CD4-positive, alpha-beta T cell treated with Interleukin-15 for 4 hours (primary cell): ENCODE results near the gene CDH23.
A peak's percentile ranks its signal among the peaks of the same experiment; 100 is the strongest.

Source experiments
- DNase-seq: peaks from one replicate; pipeline ENCODE4 v3.0.0-alpha.2; 2020; ENCODE audit warnings: low spot score

CDH23 gene

DNA sequence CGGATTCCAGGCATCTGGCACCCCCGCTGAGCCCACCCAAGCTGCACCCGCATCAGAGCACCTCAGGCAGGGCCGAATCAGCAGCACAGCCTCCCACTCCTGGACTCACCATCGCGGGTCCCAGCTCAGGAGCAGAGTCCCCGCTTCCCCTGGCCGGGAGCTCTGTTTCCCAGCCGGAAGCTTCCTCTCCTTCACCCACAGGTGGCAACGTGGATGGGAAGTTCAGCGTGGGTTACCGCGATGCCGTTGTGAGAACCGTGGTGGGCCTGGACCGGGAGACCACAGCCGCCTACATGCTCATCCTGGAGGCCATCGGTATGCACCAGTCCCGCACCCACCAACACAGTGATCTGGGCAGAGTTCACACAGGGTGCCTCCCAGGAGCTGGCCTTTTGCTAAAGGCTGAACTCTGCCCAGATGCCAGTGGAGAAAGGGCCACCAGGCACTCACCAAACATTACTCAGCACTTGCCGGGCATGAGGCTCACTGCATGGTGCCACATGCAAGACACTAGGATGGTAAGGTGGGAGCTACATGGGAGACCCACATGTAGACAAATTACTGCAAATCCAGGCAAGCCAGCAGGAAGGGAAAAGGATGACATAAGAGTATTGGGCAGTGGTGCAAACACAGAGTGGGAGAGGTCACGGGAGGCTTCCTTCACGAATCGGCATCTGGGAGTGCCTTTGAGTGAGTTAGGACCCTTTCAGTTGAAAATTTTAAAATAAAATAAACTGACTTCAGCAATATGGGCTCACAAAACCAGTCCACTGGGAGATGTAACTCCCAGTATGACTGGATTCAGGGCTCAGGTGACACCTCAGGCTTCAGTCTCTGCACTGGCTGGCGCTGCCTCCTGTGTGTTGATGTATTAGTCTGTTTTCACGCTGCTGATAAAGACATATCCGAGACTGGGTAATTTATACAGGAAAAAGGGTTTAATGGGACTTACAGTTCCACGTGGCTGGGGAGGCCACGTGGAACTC, 312.5 kb downstream of the CDH23 start:
- DNase-seq, result no peak

DNA sequence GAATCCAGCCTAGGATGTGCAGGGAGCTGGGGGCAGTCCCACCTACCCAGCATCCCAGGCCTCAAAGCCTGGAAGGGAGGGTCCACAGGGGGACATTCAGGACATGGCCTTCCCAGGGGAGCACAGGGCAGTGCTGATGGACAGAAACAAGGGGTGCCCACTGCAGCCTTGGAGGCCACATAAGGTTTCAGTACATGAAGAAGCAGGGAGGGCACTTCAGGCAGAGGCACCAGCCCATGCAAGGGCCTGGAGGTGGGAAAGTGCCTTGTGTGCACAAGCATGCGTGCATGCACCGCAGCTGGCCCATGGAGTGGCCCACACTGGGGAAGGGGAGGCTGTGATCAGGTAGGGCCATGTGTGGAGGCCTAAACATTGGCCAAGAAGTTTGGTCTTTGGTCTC, 313.8 kb downstream of the CDH23 start:
- no peak for DNase-seq

- no peak for DNase-seq
Measured at GRCh38 chr10:71711052-71711623, 314.4 kb downstream of the CDH23 start.

- no peak for DNase-seq
Measured at GRCh38 chr10:71712170-71712569, 315.4 kb downstream of the CDH23 start.

GRCh38 chr10:71712572-71713134, 315.9 kb downstream of the CDH23 start:
- DNase-seq, result peak; percentile 60

DNA sequence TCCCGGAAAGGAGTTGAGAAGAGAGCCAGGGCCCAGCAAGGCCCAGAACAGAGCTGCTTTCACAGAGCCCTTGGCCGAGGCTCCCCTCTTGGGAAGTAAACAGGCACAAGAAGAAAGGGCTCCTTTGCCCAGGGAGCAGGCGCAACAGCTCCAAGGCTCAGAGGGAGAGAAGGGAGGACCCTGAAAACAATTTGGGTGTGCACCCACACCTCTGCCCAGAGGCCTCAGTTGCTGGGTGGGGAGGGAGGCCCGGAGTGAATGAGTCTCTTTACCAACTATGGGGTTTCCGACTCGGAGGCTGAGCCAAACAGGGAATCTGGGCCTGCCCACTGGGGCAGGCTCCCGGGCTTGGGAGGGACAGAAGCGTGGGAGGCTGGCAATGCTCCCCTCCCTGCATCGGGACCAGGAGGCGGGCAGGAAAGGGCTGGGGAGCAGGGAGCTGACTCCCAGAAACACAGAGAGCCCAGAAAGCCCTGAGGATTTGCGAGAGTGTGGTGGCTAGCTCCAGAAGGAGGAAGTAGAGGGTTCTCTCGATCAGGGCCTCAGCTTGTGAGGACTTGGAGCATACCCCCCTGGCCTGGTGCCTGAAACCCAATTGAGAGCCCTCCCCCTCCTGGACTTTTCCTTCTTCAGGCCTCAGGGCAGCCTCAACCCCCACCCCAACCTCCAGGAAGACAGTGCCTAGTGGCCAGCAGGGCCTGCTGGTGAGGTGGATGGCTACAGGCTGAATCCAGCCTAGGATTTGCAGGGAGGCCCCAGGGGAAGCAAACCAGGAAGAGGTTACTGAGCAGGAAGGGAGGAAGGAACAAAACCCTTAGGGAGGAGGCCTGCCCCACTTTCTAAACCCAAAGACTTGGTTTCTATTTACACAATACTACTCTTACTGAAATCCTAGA, 316.7 kb downstream of the CDH23 start:
- peak; percentile 52 for DNase-seq

- no peak for DNase-seq
Measured at GRCh38 chr10:71714031-71714410, 317.3 kb downstream of the CDH23 start.

DNA sequence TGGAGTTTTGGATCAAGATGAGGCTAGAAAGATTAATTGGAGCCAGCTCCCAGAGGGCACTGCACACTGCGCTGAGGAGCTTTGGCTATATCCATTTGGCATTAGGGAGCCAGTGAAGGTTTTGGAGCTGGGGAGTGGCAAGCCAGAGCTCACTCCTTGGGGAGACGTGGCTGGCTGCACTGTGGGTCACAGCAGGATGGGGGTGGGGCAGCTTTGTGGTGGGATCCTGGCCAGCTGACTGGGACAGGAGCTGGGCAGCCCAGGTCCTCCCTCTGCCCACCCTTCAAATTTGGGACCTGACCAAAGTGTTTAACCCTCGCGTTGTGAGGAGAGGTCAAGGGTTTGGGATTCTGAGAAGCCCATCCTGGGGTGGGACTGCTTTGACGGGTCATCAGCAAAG, 317.9 kb downstream of the CDH23 start:
- DNase-seq, result no peak

DNA sequence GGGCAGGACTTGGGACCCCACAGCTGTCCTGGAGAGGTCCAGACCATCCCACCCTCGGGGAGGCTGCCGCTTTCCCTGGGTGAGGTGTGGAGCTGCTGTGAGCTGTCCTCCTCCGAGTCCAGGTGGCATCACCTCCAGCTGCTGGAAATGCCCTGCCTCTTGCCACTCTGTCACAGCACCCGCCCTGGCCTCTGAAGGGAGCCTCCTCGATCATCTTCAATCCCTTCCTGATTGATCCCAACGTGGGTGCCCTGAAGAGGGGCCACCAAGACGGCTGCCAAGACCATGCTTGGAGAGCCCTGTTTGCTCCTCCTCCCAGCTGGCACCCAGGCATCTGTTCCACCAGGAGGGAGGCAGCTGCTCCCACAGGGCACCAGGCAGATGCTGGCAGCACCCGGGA, 318.3 kb downstream of the CDH23 start:
- no peak for DNase-seq

DNA sequence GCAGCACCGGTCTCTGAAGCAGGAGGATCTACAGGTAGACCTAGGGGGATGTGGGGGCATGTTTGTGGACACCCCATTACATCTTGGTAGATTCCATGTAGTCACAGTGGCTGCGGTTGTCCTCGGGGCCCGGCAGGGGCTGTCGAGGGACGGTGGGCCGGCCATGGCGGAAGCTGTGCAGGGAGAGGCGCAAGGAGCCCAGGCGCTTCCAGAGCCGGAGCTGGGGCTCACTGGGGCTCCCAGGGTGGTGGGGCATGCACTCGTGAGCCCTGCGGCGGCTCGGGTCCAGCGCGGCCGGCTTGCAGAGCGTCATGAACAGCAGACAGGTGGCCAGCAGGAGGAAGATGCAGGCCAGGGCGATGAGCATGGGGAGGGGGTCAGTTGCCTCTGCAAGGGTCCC, 319.1 kb downstream of the CDH23 start:
- no peak for DNase-seq

DNA sequence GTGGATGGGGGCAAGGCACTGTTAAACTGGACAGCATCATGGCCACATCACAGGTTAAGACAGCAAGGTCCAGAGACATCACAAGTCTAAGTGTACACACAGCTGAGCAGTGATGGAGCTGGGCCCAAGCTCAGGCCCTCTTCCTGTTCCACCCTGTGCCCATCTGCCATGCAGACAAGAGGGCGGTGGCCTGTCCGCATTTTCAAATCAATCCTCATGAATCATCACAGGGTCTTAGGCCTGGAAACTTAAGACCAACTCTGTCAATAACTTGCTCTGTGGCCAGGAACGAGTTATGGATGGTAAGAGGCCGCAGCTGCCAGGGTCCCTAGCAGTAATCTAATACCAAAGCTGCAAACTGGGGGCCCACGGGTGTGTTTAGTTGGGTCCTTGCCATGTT, 319.7 kb downstream of the CDH23 start:
- DNase-seq, result no peak

GRCh38 chr10:71717056-71717455, 320.3 kb downstream of the CDH23 start:
- no peak for DNase-seq

GRCh38 chr10:71717551-71717951, 320.8 kb downstream of the CDH23 start:
- no peak for DNase-seq

DNA sequence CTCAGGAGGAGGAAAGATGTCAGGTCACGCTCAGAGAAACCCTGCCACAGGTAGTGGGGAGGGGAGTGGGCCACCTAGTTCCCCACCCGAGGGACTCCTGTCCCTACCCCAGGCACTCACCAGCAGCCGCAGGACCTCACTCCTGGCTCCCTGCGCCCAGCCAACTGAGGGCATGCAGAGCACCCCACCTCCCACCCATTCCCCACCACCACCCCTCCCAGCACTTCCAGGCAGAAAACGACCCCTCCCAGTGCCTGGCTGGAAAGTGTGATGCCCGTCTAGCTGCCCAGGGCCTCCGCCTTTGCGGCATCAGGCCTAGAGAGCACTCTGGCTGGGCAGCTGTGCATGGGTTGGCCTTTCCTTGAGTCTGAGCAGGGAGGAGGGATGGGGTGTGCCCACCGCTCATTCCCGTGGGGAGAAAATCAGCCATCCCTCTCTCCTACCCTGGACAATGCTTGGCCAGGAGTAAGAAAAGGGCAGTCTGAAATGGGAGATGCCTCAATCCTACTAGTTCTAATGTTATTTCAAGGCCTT, 321.5 kb downstream of the CDH23 start:
- no peak for DNase-seq

- DNase-seq, result no peak
Measured at GRCh38 chr10:71719042-71719441, 322.3 kb downstream of the CDH23 start.

DNA sequence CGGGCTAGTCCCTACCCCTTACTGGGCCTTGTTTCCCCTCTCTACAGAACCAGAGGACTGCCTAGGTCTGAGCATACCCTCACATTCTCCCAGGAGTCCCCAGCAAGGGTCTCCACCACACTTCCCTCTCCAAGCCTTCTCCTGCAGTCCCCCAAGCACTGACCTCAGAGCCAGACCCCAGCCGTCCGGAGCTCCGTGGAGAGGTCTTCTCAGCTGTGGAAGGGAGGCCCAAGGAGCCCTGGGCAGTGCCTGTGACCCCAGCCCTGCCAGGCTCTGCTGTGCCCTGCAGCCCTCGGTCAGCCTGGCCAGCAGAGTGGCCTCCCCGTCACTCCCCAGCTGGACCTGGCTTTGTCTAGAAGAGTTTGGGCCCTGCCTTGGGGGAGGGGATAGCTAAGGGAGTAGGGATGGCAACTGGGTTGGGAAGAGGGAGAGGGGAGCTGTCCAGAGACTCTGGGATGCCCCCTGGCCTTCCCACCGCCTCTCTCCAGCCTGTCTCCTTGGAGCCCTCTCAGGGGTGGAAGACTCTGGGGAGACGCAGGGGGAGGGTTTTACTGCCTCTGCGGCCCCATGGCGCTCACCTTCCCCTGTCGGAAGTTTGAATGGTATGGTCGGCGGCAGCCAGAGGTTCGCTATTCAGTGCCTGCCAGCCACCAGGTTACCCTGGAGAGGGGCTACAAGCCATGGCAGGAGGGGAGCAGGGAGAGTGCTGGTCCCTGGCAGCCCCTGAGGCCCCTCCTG, 322.9 kb downstream of the CDH23 start, which contains the start of gene C10orf105:
TSS of gene C10orf105 (minus strand) at position 315 of the 738 bp plus-strand sequence. CDS start 3,441 bp downstream, outside the sequence.
- DNase-seq, result no peak

DNA sequence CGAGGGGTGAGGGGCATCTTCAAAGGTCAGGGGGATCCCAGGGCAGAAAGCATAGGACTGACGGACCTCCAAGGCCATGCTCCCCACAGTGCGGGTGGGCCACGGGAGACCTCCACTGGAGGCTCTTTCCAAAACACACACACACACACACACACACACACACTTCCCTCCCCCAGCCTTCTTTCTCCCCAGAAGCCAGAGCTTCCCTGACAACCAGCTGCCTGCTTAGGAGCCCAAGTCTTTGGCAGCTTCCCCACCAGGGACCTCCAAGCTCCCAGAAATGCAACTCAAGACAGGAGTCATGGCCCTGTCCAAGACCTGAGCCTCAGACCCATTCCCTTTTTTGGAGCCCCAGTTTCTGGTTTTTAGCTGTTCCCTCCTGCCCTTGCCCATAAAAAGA, 323.6 kb downstream of the CDH23 start:
- DNase-seq, result no peak

DNA sequence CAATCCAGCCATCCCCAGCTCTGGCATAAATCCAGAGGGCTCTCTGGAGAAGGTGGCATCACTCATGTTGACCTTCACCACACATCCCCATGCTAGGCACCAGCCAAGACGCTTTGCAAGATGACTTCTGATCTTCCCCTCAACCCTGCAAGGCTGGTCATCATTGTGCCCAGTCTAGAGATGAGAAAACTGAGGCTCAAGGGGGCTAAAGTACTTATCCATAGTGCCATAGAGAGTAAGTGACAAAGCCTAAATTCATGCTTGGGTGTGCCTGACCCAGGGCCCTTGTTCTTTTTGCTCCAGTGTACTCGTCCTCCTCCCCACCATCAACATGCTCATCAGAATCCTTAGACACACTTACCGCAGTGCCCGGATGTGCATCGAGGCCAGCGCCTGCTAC, 324.6 kb downstream of the CDH23 start:
- no peak for DNase-seq

GRCh38 chr10:71722849-71723248, 326.1 kb downstream of the CDH23 start:
- no peak for DNase-seq

DNA sequence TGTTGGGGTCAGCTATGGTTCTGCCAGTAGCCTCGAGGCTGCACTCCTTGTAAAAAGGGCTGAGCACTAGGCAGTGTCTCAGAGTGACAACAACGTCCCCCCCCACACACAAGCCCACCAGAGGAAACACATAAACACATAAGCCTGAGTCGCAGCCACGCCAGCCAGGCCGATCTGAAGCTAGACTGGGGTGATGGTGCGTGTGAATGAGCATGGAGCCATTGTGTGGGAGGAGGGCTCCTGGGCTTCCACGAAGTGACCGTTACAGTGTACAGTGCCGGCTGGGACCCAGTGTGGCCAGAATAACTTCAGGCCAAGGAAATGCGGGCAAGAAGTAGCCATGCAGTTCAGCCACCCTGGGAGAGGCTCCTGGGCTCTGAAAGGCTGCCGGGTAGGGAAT, 326.6 kb downstream of the CDH23 start:
- DNase-seq, result no peak

GRCh38 chr10:71724539-71724938, 327.8 kb downstream of the CDH23 start:
- DNase-seq, result no peak
